Stimulated activated CD8-positive, alpha-beta memory T cell treated with anti-CD3 and anti-CD28 coated beads, Interleukin-12 subunit alpha, Interleukin-12 subunit beta, amount 100 ng/mL, for 24 hours (primary cell): ENCODE measurements around the gene CBFA2T3.
"Not testable (repeated sequence)": the region's sequence is repeated elsewhere in the genome, so short reads cannot be mapped to it uniquely, and the experiment has no call there.

Source experiments
- DNase-seq: peaks from one replicate; pipeline ENCODE4 v3.0.0-alpha.2; 2020; ENCODE audit errors: extremely low read depth

The CBFA2T3 gene

GRCh38 chr16:88909431-88910210 is 67.4 kb downstream of the CBFA2T3 start:
- no peak for DNase-seq

GRCh38 chr16:88908307-88908706 is 68.7 kb downstream of the CBFA2T3 start:
- DNase-seq = no peak

- no peak for DNase-seq
Observed at GRCh38 chr16:88907768-88908167, 69.2 kb downstream of the CBFA2T3 start.

GRCh38 chr16:88906535-88907105 is 70.4 kb downstream of the CBFA2T3 start:
- no peak for DNase-seq

- DNase-seq = no peak
Observed at GRCh38 chr16:88906020-88906419, 71.0 kb downstream of the CBFA2T3 start.

- no peak for DNase-seq
Observed at GRCh38 chr16:88905563-88905962, 71.4 kb downstream of the CBFA2T3 start.

- no peak for DNase-seq
Observed at GRCh38 chr16:88904676-88905365, 72.2 kb downstream of the CBFA2T3 start.

- DNase-seq = no peak
Observed at GRCh38 chr16:88903267-88903666, 73.7 kb downstream of the CBFA2T3 start.

GRCh38 chr16:88902744-88903143 is 74.3 kb downstream of the CBFA2T3 start:
- DNase-seq = no peak

GRCh38 chr16:88901718-88902337 is 75.2 kb downstream of the CBFA2T3 start:
- no peak for DNase-seq

GRCh38 chr16:88900662-88901052 is 76.3 kb downstream of the CBFA2T3 start:
- no peak for DNase-seq

- no peak for DNase-seq
Observed at GRCh38 chr16:88899901-88900661, 76.9 kb downstream of the CBFA2T3 start.

GRCh38 chr16:88897696-88898425 is 79.1 kb downstream of the CBFA2T3 start:
- DNase-seq = no peak

- DNase-seq = no peak
Observed at GRCh38 chr16:88896238-88897070, 80.6 kb downstream of the CBFA2T3 start.

GRCh38 chr16:88895335-88895734 is 81.7 kb downstream of the CBFA2T3 start:
- no peak for DNase-seq

GRCh38 chr16:88894681-88895300 is 82.2 kb downstream of the CBFA2T3 start:
- no peak for DNase-seq

GRCh38 chr16:88894266-88894665 is 82.7 kb downstream of the CBFA2T3 start:
- not testable (repeated sequence) for DNase-seq

- DNase-seq = no peak
Observed at GRCh38 chr16:88893127-88893968, 83.7 kb downstream of the CBFA2T3 start.

- DNase-seq = no peak
Observed at GRCh38 chr16:88892065-88892464, 84.9 kb downstream of the CBFA2T3 start.
